ENCODE measurements around the gene AQP10. TPM values are rescaled to one million over a fixed set of nuclear protein-coding genes. Genes with fewer than 3 reads are reported as not detected.
"Not testable (repeated sequence)": the region's sequence is repeated elsewhere in the genome, so short reads cannot be mapped to it uniquely, and the experiment has no call there.

AQP10 gene
- total RNA-seq, 1 experiment from 2014 or later, result not detected

GRCh38 chr1:154318386-154318785 lies 2.5 kb upstream of the AQP10 start:
- 0 out of 2 replicates have a peak overlapping the region, but pooled peaks have one; percentile 58 for H2AFZ ChIP-seq
- no peaks in the 10 kb centered on the region for H3F3A ChIP-seq (ENCODE audit: insufficient read depth, low read depth)
- peaks cover 96% of the 10 kb centered on the region for H3K27me3 ChIP-seq (ENCODE audit: insufficient read depth, low read depth)
- ChIA-PET CTCF (no interaction called here), POLR2A (ENCODE audit: unreplicated experiment) (interaction anchor here (0.6 kb wide), 1 partner anchor 356 kb away, joined by 4 read pairs; no protein-coding TSS in a partner anchor)
- 0 out of 2 replicates have a peak, but pooled peaks cover 6% of the 10 kb centered on the region for H3K9me3 ChIP-seq (ENCODE audit: insufficient read depth, low read depth)
- peak overlapping the region; percentile 57 for H3K4me2 ChIP-seq
- intact Hi-C loops (cut with micrococcal nuclease; ENCODE audit: unreplicated experiment), result no loop called here
- BruUV-seq (replicated peaks), result no TSS peak
- H3K4me1 ChIP-seq (replicated peaks; ENCODE audit: insufficient read depth), result no peaks in the 10 kb centered on the region
- no peaks in the 10 kb centered on the region for H3K9me2 ChIP-seq (ENCODE audit: insufficient read depth)
- no peak overlapping the region for H3K4me3 ChIP-seq
- H3K79me2 ChIP-seq (ENCODE audit: low read depth), result no peaks in the 10 kb centered on the region
- no peak for DNase-seq
- H3K27ac ChIP-seq, result no peak overlapping the region
- H4K20me1 ChIP-seq (ENCODE audit: insufficient read depth), result no peaks in the 10 kb centered on the region
- no peaks in the 10 kb centered on the region for H3K36me3 ChIP-seq (ENCODE audit: low read depth)
- TF ChIP-seq EZH2 (IDR thresholded peaks at IDR 0.05; ENCODE audit: low read depth), result no peak
- TF ChIP-seq, protein P1, sequence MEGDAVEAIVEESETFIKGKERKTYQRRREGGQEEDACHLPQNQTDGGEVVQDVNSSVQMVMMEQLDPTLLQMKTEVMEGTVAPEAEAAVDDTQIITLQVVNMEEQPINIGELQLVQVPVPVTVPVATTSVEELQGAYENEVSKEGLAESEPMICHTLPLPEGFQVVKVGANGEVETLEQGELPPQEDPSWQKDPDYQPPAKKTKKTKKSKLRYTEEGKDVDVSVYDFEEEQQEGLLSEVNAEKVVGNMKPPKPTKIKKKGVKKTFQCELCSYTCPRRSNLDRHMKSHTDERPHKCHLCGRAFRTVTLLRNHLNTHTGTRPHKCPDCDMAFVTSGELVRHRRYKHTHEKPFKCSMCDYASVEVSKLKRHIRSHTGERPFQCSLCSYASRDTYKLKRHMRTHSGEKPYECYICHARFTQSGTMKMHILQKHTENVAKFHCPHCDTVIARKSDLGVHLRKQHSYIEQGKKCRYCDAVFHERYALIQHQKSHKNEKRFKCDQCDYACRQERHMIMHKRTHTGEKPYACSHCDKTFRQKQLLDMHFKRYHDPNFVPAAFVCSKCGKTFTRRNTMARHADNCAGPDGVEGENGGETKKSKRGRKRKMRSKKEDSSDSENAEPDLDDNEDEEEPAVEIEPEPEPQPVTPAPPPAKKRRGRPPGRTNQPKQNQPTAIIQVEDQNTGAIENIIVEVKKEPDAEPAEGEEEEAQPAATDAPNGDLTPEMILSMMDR (conservative IDR thresholded peaks at IDR 0.05), result no peak

- CTCF ChIA-PET; H3K4me2 ChIP-seq; H2AFZ ChIP-seq; POLR2A ChIA-PET (ENCODE audit: unreplicated experiment); BruUV-seq (replicated peaks); H3K4me3 ChIP-seq; H3K27ac ChIP-seq; H3K36me3 ChIP-seq (ENCODE audit: low read depth); intact Hi-C loops (cut with micrococcal nuclease; ENCODE audit: unreplicated experiment); H3K4me1 ChIP-seq (replicated peaks; ENCODE audit: insufficient read depth); H4K20me1 ChIP-seq (ENCODE audit: insufficient read depth); H3K9me2 ChIP-seq (ENCODE audit: insufficient read depth); H3F3A ChIP-seq (ENCODE audit: insufficient read depth, low read depth); DNase-seq; H3K9me3 ChIP-seq (ENCODE audit: insufficient read depth, low read depth); H3K79me2 ChIP-seq (ENCODE audit: low read depth): not testable (repeated sequence)
- H3K27me3 ChIP-seq (ENCODE audit: insufficient read depth, low read depth), result peaks cover 72% of the 10 kb centered on the region
Measured at GRCh38 chr1:154321609-154321934, 679 bp downstream of the AQP10 start.

GRCh38 chr1:154323493-154323892 lies 2.6 kb downstream of the AQP10 start:
- ChIA-PET POLR2A (ENCODE audit: unreplicated experiment) (no interaction called here), CTCF (no interaction called here)
- no peak overlapping the region for H2AFZ ChIP-seq
- no peaks in the 10 kb centered on the region for H3K9me2 ChIP-seq (ENCODE audit: insufficient read depth)
- no peaks in the 10 kb centered on the region for H3K36me3 ChIP-seq (ENCODE audit: low read depth)
- TF ChIP-seq, protein P1 (conservative IDR thresholded peaks at IDR 0.05), result no peak
- TF ChIP-seq EZH2 (IDR thresholded peaks at IDR 0.05; ENCODE audit: low read depth), result no peak
- H3K4me2 ChIP-seq, result no peak overlapping the region
- no peaks in the 10 kb centered on the region for H3K9me3 ChIP-seq (ENCODE audit: insufficient read depth, low read depth)
- H4K20me1 ChIP-seq (ENCODE audit: insufficient read depth), result no peaks in the 10 kb centered on the region
- H3F3A ChIP-seq (ENCODE audit: insufficient read depth, low read depth), result no peaks in the 10 kb centered on the region
- H3K4me3 ChIP-seq, result no peak overlapping the region
- H3K4me1 ChIP-seq (replicated peaks; ENCODE audit: insufficient read depth), result no peaks in the 10 kb centered on the region
- H3K79me2 ChIP-seq (ENCODE audit: low read depth), result no peaks in the 10 kb centered on the region
- no TSS peak for BruUV-seq (replicated peaks)
- peaks cover 60% of the 10 kb centered on the region for H3K27me3 ChIP-seq (ENCODE audit: insufficient read depth, low read depth)
- DNase-seq, result no peak
- H3K27ac ChIP-seq, result no peak overlapping the region
- intact Hi-C loops (cut with micrococcal nuclease; ENCODE audit: unreplicated experiment), result no loop called here

- intact Hi-C loops (cut with micrococcal nuclease; ENCODE audit: unreplicated experiment), result loop anchor here (1.0 kb wide), 1 partner anchor 81 kb away; the partner anchor contains the start of gene IL6R
- Histone ChIP-seq H3K4me2 (no peak overlapping the region), H3K4me1 (replicated peaks; ENCODE audit: insufficient read depth) (no peaks in the 10 kb centered on the region), H3K4me3 (no peak overlapping the region), H3K36me3 (ENCODE audit: low read depth) (no peaks in the 10 kb centered on the region), H3K9me3 (ENCODE audit: insufficient read depth, low read depth) (no peaks in the 10 kb centered on the region), H4K20me1 (ENCODE audit: insufficient read depth) (no peaks in the 10 kb centered on the region), H3K79me2 (ENCODE audit: low read depth) (no peaks in the 10 kb centered on the region), H3K27ac (no peak overlapping the region), H3K9me2 (ENCODE audit: insufficient read depth) (no peaks in the 10 kb centered on the region), H2AFZ (no peak overlapping the region), H3F3A (ENCODE audit: insufficient read depth, low read depth) (no peaks in the 10 kb centered on the region), H3K27me3 (ENCODE audit: insufficient read depth, low read depth) (peaks cover 57% of the 10 kb centered on the region)
- TF ChIP-seq, protein P1 (conservative IDR thresholded peaks at IDR 0.05), result no peak
- TF ChIP-seq EZH2 (IDR thresholded peaks at IDR 0.05; ENCODE audit: low read depth), result no peak
- no peak for DNase-seq
- BruUV-seq (replicated peaks), result no TSS peak
- ChIA-PET CTCF (interaction anchor here (0.5 to 0.7 kb wide), 3 partner anchors 10 to 51 kb away, joined by 3 to 5 read pairs (median 4); no protein-coding TSS in a partner anchor), POLR2A (ENCODE audit: unreplicated experiment) (interaction anchor here (1.0 kb wide), 1 partner anchor 517 kb away, joined by 7 read pairs; no protein-coding TSS in a partner anchor)
Measured at GRCh38 chr1:154324241-154324640, 3.3 kb downstream of the AQP10 start.

Measured in PC-9 (cell line).